ENCODE data around the gene ZC3HAV1.

The ZC3HAV1 gene

GRCh38 chr7:139087212-139087611 is 22.3 kb downstream of the ZC3HAV1 start:
- TF ChIP-seq CTCF (IDR thresholded peaks at IDR 0.05; ENCODE audit: unreplicated experiment in 3 of 3) = no peak
- peaks cover 41% of the 10 kb centered on the region for H3K36me3 Mint-ChIP-seq (ENCODE audit: low read depth)
- no peak overlapping the region for H3K27ac Mint-ChIP-seq
- H3K4me1 Mint-ChIP-seq = no peaks in the 10 kb centered on the region
- no peak overlapping the region for H3K4me3 Mint-ChIP-seq
- peaks cover 8% of the 10 kb centered on the region for H3K9me3 Mint-ChIP-seq
- H3K27me3 Mint-ChIP-seq (ENCODE audit: low read depth) = no peaks in the 10 kb centered on the region

- no peaks in the 10 kb centered on the region for H3K4me1 Mint-ChIP-seq
- no peak overlapping the region for H3K4me3 Mint-ChIP-seq
- peaks cover 8% of the 10 kb centered on the region for H3K9me3 Mint-ChIP-seq
- H3K36me3 Mint-ChIP-seq (ENCODE audit: low read depth) = peaks cover 41% of the 10 kb centered on the region
- TF ChIP-seq CTCF (IDR thresholded peaks at IDR 0.05; ENCODE audit: unreplicated experiment in 3 of 3) = no peak
- no peaks in the 10 kb centered on the region for H3K27me3 Mint-ChIP-seq (ENCODE audit: low read depth)
- H3K27ac Mint-ChIP-seq = no peak overlapping the region
Measured at GRCh38 chr7:139086454-139086853, 23.1 kb downstream of the ZC3HAV1 start.

- H3K9me3 Mint-ChIP-seq = peaks cover 8% of the 10 kb centered on the region
- H3K4me1 Mint-ChIP-seq = no peaks in the 10 kb centered on the region
- no peak overlapping the region for H3K4me3 Mint-ChIP-seq
- no peak overlapping the region for H3K27ac Mint-ChIP-seq
- H3K36me3 Mint-ChIP-seq (ENCODE audit: low read depth) = peaks cover 41% of the 10 kb centered on the region
- no peak for TF ChIP-seq CTCF (IDR thresholded peaks at IDR 0.05; ENCODE audit: unreplicated experiment in 3 of 3)
- H3K27me3 Mint-ChIP-seq (ENCODE audit: low read depth) = no peaks in the 10 kb centered on the region
Measured at GRCh38 chr7:139084709-139085108, 24.8 kb downstream of the ZC3HAV1 start.

GRCh38 chr7:139081584-139081983 is 27.9 kb downstream of the ZC3HAV1 start:
- no peaks in the 10 kb centered on the region for H3K9me3 Mint-ChIP-seq
- no peak overlapping the region for H3K27ac Mint-ChIP-seq
- H3K27me3 Mint-ChIP-seq (ENCODE audit: low read depth) = no peaks in the 10 kb centered on the region
- no peak overlapping the region for H3K4me3 Mint-ChIP-seq
- no peak for TF ChIP-seq CTCF (IDR thresholded peaks at IDR 0.05; ENCODE audit: unreplicated experiment in 3 of 3)
- H3K36me3 Mint-ChIP-seq (ENCODE audit: low read depth) = peaks cover 19% of the 10 kb centered on the region
- H3K4me1 Mint-ChIP-seq = no peaks in the 10 kb centered on the region

GRCh38 chr7:139080905-139081304 is 28.6 kb downstream of the ZC3HAV1 start:
- H3K4me1 Mint-ChIP-seq = no peaks in the 10 kb centered on the region
- no peak overlapping the region for H3K4me3 Mint-ChIP-seq
- H3K27me3 Mint-ChIP-seq (ENCODE audit: low read depth) = no peaks in the 10 kb centered on the region
- no peak overlapping the region for H3K27ac Mint-ChIP-seq
- no peak for TF ChIP-seq CTCF (IDR thresholded peaks at IDR 0.05; ENCODE audit: unreplicated experiment in 3 of 3)
- peaks cover 15% of the 10 kb centered on the region for H3K36me3 Mint-ChIP-seq (ENCODE audit: low read depth)
- H3K9me3 Mint-ChIP-seq = no peaks in the 10 kb centered on the region

GRCh38 chr7:139079861-139080260 is 29.7 kb downstream of the ZC3HAV1 start:
- Mint-ChIP-seq H3K9me3 (no peaks in the 10 kb centered on the region), H3K27ac (no peak overlapping the region)

More at GRCh38 chr7:139079861-139080260, 29.7 kb downstream of the ZC3HAV1 start:
- no peak for TF ChIP-seq CTCF (IDR thresholded peaks at IDR 0.05; ENCODE audit: unreplicated experiment in 3 of 3)
- H3K27me3 Mint-ChIP-seq (ENCODE audit: low read depth) = no peaks in the 10 kb centered on the region
- peaks cover 14% of the 10 kb centered on the region for H3K36me3 Mint-ChIP-seq (ENCODE audit: low read depth)
- H3K4me3 Mint-ChIP-seq = no peak overlapping the region
- no peaks in the 10 kb centered on the region for H3K4me1 Mint-ChIP-seq

All from nephron (organoid).